ENCODE data around the gene ECM1.

DNA sequence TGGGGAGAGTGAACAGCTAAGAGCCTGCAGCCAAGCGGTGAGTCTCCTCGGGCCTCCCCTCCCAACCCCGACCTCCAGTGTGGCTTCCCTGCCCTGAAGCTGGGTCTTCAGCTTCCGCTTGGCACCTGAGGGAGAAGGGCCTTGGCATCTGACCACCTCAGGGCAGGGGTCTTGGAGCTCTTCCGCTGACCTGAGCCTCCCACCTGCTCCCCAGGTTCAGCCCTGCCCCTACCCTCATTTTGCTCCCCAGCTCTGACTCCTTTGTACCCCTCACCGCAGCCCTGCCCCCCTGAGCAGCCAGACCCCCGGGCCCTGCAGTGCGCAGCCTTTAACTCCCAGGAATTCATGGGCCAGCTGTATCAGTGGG, 46.2 kb downstream of the ECM1 start:
- TF ChIP-seq, protein P1, sequence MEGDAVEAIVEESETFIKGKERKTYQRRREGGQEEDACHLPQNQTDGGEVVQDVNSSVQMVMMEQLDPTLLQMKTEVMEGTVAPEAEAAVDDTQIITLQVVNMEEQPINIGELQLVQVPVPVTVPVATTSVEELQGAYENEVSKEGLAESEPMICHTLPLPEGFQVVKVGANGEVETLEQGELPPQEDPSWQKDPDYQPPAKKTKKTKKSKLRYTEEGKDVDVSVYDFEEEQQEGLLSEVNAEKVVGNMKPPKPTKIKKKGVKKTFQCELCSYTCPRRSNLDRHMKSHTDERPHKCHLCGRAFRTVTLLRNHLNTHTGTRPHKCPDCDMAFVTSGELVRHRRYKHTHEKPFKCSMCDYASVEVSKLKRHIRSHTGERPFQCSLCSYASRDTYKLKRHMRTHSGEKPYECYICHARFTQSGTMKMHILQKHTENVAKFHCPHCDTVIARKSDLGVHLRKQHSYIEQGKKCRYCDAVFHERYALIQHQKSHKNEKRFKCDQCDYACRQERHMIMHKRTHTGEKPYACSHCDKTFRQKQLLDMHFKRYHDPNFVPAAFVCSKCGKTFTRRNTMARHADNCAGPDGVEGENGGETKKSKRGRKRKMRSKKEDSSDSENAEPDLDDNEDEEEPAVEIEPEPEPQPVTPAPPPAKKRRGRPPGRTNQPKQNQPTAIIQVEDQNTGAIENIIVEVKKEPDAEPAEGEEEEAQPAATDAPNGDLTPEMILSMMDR (IDR thresholded peaks at IDR 0.05; ENCODE audit: low read depth, low read length) = no peak
- TF ChIP-seq EZH2phosphoT487 (IDR thresholded peaks at IDR 0.05; ENCODE audit: low read depth) = no peak

Measured in OCI-LY3 (cell line).